ENCODE results near the gene PRELP.

The PRELP gene

DNA sequence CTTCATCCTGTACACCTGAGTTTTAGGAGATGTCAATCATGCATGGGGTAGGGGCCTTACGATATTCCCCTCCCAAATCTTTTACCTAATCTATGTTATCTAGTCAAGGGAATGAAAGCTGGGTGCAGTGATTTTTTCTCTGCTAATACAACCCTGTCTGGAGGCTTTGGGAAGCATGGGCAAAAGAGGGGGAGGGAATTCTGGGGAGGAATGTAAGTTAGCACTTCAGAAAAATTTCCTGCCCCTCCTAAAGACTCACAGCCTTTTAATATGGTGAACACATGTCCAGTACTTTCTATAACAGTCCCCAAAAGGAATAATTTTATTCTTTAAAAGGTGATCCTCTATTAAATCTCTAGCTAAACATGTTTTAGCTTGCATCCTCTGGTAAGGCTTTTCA lies 25.6 kb upstream of the PRELP start:
- H3K27me3 ChIP-seq = no peaks in the 10 kb centered on the region
- H3K9me3 ChIP-seq = no peaks in the 10 kb centered on the region
- peaks cover 0 to 44% (median 19%) of the 10 kb centered on the region in 4 donors for H3K4me1 ChIP-seq
- TF ChIP-seq, protein P1, sequence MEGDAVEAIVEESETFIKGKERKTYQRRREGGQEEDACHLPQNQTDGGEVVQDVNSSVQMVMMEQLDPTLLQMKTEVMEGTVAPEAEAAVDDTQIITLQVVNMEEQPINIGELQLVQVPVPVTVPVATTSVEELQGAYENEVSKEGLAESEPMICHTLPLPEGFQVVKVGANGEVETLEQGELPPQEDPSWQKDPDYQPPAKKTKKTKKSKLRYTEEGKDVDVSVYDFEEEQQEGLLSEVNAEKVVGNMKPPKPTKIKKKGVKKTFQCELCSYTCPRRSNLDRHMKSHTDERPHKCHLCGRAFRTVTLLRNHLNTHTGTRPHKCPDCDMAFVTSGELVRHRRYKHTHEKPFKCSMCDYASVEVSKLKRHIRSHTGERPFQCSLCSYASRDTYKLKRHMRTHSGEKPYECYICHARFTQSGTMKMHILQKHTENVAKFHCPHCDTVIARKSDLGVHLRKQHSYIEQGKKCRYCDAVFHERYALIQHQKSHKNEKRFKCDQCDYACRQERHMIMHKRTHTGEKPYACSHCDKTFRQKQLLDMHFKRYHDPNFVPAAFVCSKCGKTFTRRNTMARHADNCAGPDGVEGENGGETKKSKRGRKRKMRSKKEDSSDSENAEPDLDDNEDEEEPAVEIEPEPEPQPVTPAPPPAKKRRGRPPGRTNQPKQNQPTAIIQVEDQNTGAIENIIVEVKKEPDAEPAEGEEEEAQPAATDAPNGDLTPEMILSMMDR (IDR thresholded peaks at IDR 0.05) = no peak
- H3K27ac ChIP-seq = peak overlapping the region; percentile 73 to 79
- H3K36me3 ChIP-seq = no peaks in the 10 kb centered on the region
- DNase-seq = no peak
- no peak overlapping the region for H3K4me3 ChIP-seq
- intact Hi-C loops (cut with DNase I; ENCODE audit: low total_unique reads) = no loop called here

DNA sequence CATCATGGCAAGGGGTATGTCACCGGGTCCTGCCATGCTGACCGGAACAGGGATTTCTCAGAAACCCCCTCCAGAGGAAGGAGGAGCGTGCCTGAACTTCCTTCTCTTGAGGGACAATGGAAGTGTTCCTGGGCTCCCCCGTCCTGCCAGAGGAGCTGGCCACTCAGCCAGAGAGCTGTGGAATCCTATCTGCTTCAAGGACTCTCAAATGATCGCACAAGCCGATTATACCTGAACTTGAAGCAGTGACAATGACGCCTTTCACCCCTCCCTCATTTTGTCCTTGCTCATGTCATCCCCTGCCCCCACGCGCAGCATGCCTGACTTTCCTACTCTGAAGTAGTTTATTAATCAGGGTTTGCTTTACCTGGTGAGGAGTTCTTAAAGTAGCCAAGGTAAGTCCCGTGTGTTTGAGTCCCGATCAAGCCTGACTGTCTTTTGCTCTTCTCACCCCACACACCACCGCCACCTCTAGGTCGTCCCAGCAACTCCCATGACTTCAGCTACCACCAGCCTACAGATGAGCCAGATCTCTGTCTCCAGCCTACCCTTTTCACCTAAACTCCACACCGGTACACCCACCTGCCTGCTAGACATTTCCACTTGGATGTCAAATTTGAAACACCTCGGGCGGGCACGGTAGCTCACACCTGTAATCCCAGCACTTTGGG lies 25.0 kb upstream of the PRELP start:
- DNase-seq = peak in 1 of 2 donors; percentile 59
- Histone ChIP-seq H3K36me3 (no peaks in the 10 kb centered on the region), H3K9me3 (no peaks in the 10 kb centered on the region), H3K4me3 (no peak overlapping the region), H3K27me3 (no peaks in the 10 kb centered on the region), H3K27ac (peak overlapping the region; percentile 73 to 79), H3K4me1 (peaks cover 0 to 44% (median 19%) of the 10 kb centered on the region in 4 donors)
- TF ChIP-seq, protein P1 (IDR thresholded peaks at IDR 0.05) = no peak
- intact Hi-C loops (cut with DNase I; ENCODE audit: low total_unique reads) = no loop called here

DNA sequence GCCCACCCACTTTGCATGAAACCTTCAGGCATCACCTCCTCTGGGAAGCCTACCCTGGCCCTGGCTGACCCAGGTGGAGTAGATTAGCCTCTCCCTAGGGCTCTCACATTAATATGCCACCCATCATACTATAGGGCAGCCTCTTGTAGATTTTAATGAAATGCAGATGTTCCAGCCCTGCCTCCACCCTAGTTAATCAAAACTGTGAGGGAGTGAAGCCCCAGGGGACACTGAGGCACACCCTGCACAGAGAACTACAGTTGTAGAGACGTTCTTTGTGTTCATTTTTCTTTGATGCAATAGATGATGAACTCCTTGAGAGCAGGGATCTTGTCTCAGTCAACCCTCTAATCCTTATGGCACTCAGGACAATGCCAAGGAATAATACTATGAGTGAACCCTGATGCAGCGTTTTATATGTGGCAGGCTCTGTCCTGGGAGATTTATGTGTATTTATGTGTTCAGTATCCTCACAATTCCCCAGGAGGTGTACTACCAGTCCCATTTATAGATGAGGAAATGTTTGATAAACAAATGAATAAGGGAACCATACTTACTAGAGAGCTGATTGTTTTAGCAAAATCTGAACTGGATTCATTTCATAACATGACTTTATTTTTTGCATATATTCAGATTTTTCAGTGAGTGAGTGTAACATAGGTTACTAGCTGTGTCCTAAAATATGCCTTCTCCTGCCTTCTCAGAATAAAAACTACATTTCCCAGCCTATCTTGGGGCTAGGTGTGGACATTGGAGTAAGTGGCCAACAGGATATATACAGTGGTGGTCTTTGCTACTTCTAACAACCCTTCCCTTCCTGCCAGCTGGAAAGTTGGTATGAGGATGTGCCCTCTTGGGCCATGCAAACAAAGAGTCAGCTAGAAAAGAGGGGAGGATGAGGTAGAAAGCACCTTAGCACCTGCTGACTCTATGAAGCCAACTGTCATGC lies 23.5 kb upstream of the PRELP start:
- TF ChIP-seq, protein P1 (IDR thresholded peaks at IDR 0.05) = no peak
- peaks cover 0 to 38% (median 19%) of the 10 kb centered on the region in 4 donors for H3K4me1 ChIP-seq
- H3K36me3 ChIP-seq = no peaks in the 10 kb centered on the region
- peak in 1 of 2 donors; percentile 29 for DNase-seq
- H3K4me3 ChIP-seq = no peak overlapping the region
- intact Hi-C loops (cut with DNase I; ENCODE audit: low total_unique reads) = no loop called here
- H3K9me3 ChIP-seq = no peaks in the 10 kb centered on the region
- no peaks in the 10 kb centered on the region for H3K27me3 ChIP-seq
- H3K27ac ChIP-seq = no peak overlapping the region

DNA sequence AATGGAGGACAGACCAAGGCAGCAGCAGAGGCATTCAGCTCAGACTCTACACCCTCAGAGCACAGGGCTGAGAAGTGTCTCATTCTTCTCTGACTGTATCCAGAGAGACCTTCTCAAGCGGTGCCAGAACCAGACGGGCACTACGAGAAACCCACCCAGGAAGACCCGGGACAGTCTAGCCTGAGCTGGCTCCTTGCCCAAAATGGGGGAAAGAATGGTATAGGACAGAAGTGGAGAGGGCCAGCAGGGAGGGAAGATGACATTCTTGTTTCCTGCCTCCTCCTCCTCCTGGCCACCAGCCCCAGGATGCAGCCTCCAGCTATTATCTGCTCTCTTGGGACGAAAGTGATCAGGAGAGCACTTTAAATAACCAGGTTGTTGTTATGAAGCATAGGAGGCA lies 22.6 kb upstream of the PRELP start:
- Histone ChIP-seq H3K36me3 (no peaks in the 10 kb centered on the region), H3K4me1 (peaks cover 0 to 29% (median 13%) of the 10 kb centered on the region in 4 donors), H3K27ac (no peak overlapping the region), H3K9me3 (no peaks in the 10 kb centered on the region), H3K4me3 (no peak overlapping the region), H3K27me3 (no peaks in the 10 kb centered on the region)
- intact Hi-C loops (cut with DNase I; ENCODE audit: low total_unique reads) = no loop called here
- TF ChIP-seq, protein P1 (IDR thresholded peaks at IDR 0.05) = no peak
- DNase-seq = peak in 1 of 2 donors; percentile 38

DNA sequence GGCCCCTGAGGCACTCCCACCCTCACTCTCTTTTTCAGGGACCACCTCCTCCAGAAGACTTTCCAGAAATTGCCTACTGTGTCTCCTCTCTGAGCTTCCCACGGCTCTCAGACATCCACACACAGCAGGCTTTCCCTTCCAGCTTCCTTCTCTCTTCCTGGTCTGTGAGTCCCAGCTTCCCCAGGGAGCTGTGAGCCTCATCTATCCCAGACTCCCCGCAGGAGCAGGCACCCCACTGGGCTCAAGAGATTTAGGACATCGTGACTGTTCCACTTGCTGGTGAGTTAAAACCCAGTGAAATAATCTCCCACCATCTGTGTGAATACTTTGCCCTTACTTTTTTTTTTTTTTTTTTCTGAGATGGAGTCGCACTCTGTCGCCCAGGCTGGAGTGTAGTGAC lies 22.0 kb upstream of the PRELP start:
- H3K4me3 ChIP-seq = no peak overlapping the region
- DNase-seq = peak in 1 of 2 donors; percentile 23
- H3K9me3 ChIP-seq = no peaks in the 10 kb centered on the region
- TF ChIP-seq, protein P1 (IDR thresholded peaks at IDR 0.05) = no peak
- no peaks in the 10 kb centered on the region for H3K36me3 ChIP-seq
- intact Hi-C loops (cut with DNase I; ENCODE audit: low total_unique reads) = no loop called here
- peaks cover 0 to 23% (median 10%) of the 10 kb centered on the region in 4 donors for H3K4me1 ChIP-seq
- H3K27me3 ChIP-seq = no peaks in the 10 kb centered on the region
- H3K27ac ChIP-seq = no peak overlapping the region
